Gastrocnemius medialis (tissue), 4 donors: Measurements from ENCODE around the gene STMN1. TPM values are rescaled to one million over a fixed set of nuclear protein-coding genes. Genes with fewer than 3 reads are reported as not detected.

ENCODE experiments used
- ATAC-seq, 2 donors: fragments of 150-250 bp; one replicate each; pipeline ENCODE4 v1.9.1; 2016
- DNase-seq, 2 donors: peaks; one replicate each; pipeline ENCODE4 v3.0.0-alpha.2; 2019
- H3K27ac ChIP-seq, 4 donors: fragments of 200-600 bp; sonication (generic); 1 replicate in 1 of 4; 2 replicates in 3 of 4; pipeline ENCODE4 v1.5.1; 2016 to 2018; ENCODE audit warnings: mild to moderate bottlenecking in 2 of 4, moderate library complexity in 1 of 4
- H3K27me3 ChIP-seq, 3 donors: fragments of 200-600 bp; sonication (generic) in 2 of 3; 1 replicate in 1 of 3; 2 replicates in 2 of 3; pipeline versions ENCODE4 v1.5.1 to v1.6.0; 2016 to 2019; ENCODE audit warnings: mild to moderate bottlenecking in 1 of 3, moderate library complexity in 1 of 3
- H3K36me3 ChIP-seq, 2 donors: fragments of 200-600 bp; sonication (generic) in 1 of 2; one replicate each; pipeline ENCODE4 v1.5.1; 2017 to 2018
- H3K4me1 ChIP-seq, 2 donors: fragments of 200-600 bp; sonication (generic) in 1 of 2; one replicate each; pipeline ENCODE4 v1.5.1; 2016 to 2017; ENCODE audit warnings: mild to moderate bottlenecking in 2 of 2
- H3K4me3 ChIP-seq, 4 donors: fragments of 200-600 bp; sonication (generic) in 3 of 4; 1 replicate in 1 of 4; 2 replicates in 3 of 4; pipeline ENCODE4 v1.5.1; 2016 to 2019; ENCODE audit warnings: mild to moderate bottlenecking in 2 of 4
- H3K9me3 ChIP-seq, 3 donors: fragments of 200-600 bp; sonication (generic) in 2 of 3; 1 replicate in 1 of 3; 2 replicates in 2 of 3; pipeline ENCODE4 v1.5.1; 2016 to 2019
- POLR2A ChIP-seq, 2 donors: fragments of 450-650 bp; IDR thresholded peaks; one replicate each; pipeline ENCODE4 v1.6.1; 2017; ENCODE audit warnings: antibody characterized with exemption in 2 of 2, mild to moderate bottlenecking in 2 of 2, moderate library complexity in 2 of 2
- in situ Hi-C, 4 donors: fragments of 200-750 bp; cut with MboI; loops; one replicate each; pipeline versions ENCODE4 v1.15.0 to v1.8.0; 2017; ENCODE audit warnings: low sequenced_read_pairs in 4 of 4
- intact Hi-C: fragments of 100-400 bp; cut with DNase I; formaldehyde crosslinking; loops from one replicate; pipeline ENCODE4 v1.15.1; 2023; ENCODE audit warnings: low total_unique reads
- total RNA-seq, 4 donors: library from RNA; depleted of rRNA; stranded (reverse); fragments of >200 nt; gene quantifications; one replicate each; pipeline versions ENCODE4 v1.1.0 to v1.2.3, GENCODE V29; 2016
- TF ChIP-seq, protein P1 (sequence below), 5 experiments: fragments of 450-650 bp in 3 of 5; fragments of 200-600 bp in 2 of 5; sonication (generic) in 2 of 5; IDR thresholded peaks in 4 of 5; conservative IDR thresholded peaks in 1 of 5; 1 replicate in 4 of 5; 2 replicates in 1 of 5; pipeline ENCODE4 v1.5.1; 2016 to 2019; ENCODE audit warnings: antibody characterized with exemption in 5 of 5, mild to moderate bottlenecking in 3 of 5, moderate library complexity in 3 of 5

STMN1 gene
- total RNA-seq, 4 donors from 2014 or later, result 4.7 to 20.7 (median 13.7) TPM

DNA sequence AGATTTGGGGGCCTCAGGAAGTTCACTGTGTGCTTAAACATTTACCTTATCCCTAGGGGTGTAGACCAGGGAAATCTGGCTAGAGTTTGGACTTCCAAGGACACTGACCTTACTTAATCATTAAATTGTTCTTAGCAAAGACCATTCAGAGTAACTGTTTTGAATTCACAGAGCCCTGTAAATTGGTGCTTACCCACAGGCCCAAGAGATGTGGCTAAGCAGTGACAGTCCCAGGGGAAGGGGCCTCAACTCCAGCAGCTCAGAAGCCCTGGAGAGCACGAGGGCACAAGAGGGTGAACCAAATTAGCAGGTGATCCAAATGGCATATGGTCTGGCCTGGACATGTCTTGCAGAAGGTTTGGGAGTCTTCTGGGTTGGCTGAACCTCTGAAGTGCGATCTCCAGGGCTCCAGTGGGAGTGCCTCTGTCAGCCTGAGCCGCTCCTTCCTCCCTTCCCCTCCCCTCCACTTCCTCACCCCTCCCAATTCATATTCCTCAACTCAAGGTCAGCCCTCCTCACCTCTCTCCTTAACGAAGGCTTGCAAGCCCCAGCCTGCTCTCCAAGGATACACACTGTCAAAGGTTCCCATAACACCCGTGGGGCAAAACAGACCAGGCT, 35.0 kb downstream of the STMN1 start:
- intact Hi-C loops (no loop called here), in situ Hi-C loops (no loop called here)
- ATAC-seq, result no peak
- H3K27ac ChIP-seq, result no peak overlapping the region
- DNase-seq, result no peak
- TF ChIP-seq POLR2A (IDR thresholded peaks at IDR 0.05), result no peak
- TF ChIP-seq, protein P1, sequence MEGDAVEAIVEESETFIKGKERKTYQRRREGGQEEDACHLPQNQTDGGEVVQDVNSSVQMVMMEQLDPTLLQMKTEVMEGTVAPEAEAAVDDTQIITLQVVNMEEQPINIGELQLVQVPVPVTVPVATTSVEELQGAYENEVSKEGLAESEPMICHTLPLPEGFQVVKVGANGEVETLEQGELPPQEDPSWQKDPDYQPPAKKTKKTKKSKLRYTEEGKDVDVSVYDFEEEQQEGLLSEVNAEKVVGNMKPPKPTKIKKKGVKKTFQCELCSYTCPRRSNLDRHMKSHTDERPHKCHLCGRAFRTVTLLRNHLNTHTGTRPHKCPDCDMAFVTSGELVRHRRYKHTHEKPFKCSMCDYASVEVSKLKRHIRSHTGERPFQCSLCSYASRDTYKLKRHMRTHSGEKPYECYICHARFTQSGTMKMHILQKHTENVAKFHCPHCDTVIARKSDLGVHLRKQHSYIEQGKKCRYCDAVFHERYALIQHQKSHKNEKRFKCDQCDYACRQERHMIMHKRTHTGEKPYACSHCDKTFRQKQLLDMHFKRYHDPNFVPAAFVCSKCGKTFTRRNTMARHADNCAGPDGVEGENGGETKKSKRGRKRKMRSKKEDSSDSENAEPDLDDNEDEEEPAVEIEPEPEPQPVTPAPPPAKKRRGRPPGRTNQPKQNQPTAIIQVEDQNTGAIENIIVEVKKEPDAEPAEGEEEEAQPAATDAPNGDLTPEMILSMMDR (IDR thresholded peaks at IDR 0.05 in 4 of 5, conservative IDR thresholded peaks at IDR 0.05 in 1 of 5), result no peak
- H3K36me3 ChIP-seq, result no peaks in the 10 kb centered on the region
- no peak overlapping the region for H3K4me3 ChIP-seq
- no peaks in the 10 kb centered on the region for H3K27me3 ChIP-seq
- peaks cover 6 to 8% of the 10 kb centered on the region in 2 donors for H3K4me1 ChIP-seq
- H3K9me3 ChIP-seq, result no peaks in the 10 kb centered on the region

DNA sequence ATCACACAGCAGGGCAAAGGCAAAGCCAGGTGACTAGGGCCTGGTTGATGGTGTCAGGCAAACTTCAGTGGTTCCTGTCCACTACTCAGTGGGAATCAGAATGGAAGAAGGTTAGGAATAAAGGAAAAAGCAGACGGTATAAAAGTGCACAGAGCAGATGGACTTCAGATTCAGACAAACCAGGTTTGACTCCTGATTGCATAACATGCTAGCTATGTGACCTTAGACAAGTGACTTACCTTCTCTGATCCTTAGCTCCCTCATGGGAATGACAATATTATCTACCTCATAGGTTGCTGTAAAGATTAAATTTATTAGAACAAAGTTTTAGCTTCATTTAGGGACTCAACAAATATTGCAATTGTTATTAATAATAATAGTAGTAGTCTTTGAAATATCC, 35.6 kb downstream of the STMN1 start:
- Histone ChIP-seq H3K36me3 (no peaks in the 10 kb centered on the region), H3K27ac (no peak overlapping the region), H3K4me1 (peaks cover 6 to 8% of the 10 kb centered on the region in 2 donors), H3K27me3 (no peaks in the 10 kb centered on the region), H3K4me3 (no peak overlapping the region), H3K9me3 (no peaks in the 10 kb centered on the region)
- intact Hi-C loops, result no loop called here
- ATAC-seq, result no peak
- in situ Hi-C loops, result no loop called here
- DNase-seq, result no peak
- TF ChIP-seq, protein P1 (IDR thresholded peaks at IDR 0.05 in 4 of 5, conservative IDR thresholded peaks at IDR 0.05 in 1 of 5), result no peak
- TF ChIP-seq POLR2A (IDR thresholded peaks at IDR 0.05), result no peak

- Histone ChIP-seq H3K27me3 (no peaks in the 10 kb centered on the region), H3K27ac (no peak overlapping the region), H3K9me3 (no peaks in the 10 kb centered on the region), H3K4me1 (peaks cover 4 to 8% of the 10 kb centered on the region in 2 donors), H3K36me3 (no peaks in the 10 kb centered on the region), H3K4me3 (no peak overlapping the region)
- ATAC-seq (no peak), DNase-seq (no peak)
- in situ Hi-C loops (no loop called here), intact Hi-C loops (no loop called here)
- TF ChIP-seq, protein P1 (IDR thresholded peaks at IDR 0.05 in 4 of 5, conservative IDR thresholded peaks at IDR 0.05 in 1 of 5), result no peak
- TF ChIP-seq POLR2A (IDR thresholded peaks at IDR 0.05), result no peak
These were observed 36.2 kb downstream of the STMN1 start for GRCh38 chr1:25869909-25870606.

GRCh38 chr1:25867210-25867991, 38.8 kb downstream of the STMN1 start:
- no peak overlapping the region for H3K4me3 ChIP-seq
- in situ Hi-C loops, result no loop called here

More at GRCh38 chr1:25867210-25867991, 38.8 kb downstream of the STMN1 start:
- intact Hi-C loops, result no loop called here
- no peak for TF ChIP-seq POLR2A (IDR thresholded peaks at IDR 0.05)
- TF ChIP-seq, protein P1 (IDR thresholded peaks at IDR 0.05 in 4 of 5, conservative IDR thresholded peaks at IDR 0.05 in 1 of 5), result no peak
- H3K27me3 ChIP-seq, result no peaks in the 10 kb centered on the region
- no peak for DNase-seq
- H3K4me1 ChIP-seq, result peaks cover 0 to 4% of the 10 kb centered on the region in 2 donors
- H3K9me3 ChIP-seq, result no peaks in the 10 kb centered on the region
- H3K27ac ChIP-seq, result no peak overlapping the region
- H3K36me3 ChIP-seq, result no peaks in the 10 kb centered on the region
- no peak for ATAC-seq
